Thyroid gland (tissue), 4 donors: ENCODE measurements around the gene COL27A1. TPM values are rescaled to one million over a fixed set of nuclear protein-coding genes. Genes with fewer than 3 reads are reported as not detected.
A peak's percentile ranks its signal among the peaks of the same experiment; 100 is the strongest.

Experiments
- DNase-seq, 2 donors: peaks; one replicate each; pipeline ENCODE4 v3.0.0-alpha.2; 2019
- H3K27ac ChIP-seq, 3 donors: fragments of 200-600 bp; sonication (generic); 1 replicate in 2 of 3; 2 replicates in 1 of 3; pipeline ENCODE4 v1.5.1; 2016 to 2019; ENCODE audit warnings: mild to moderate bottlenecking in 1 of 3, moderate library complexity in 1 of 3
- H3K27me3 ChIP-seq: fragments of 200-600 bp; sonication (generic); one replicate; pipeline ENCODE4 v1.5.1; 2019
- H3K36me3 ChIP-seq, 2 donors: fragments of 200-600 bp; sonication (generic); one replicate each; pipeline ENCODE4 v1.5.1; 2016 to 2019
- H3K4me1 ChIP-seq, 2 donors: fragments of 200-600 bp; sonication (generic); one replicate each; pipeline ENCODE4 v1.5.1; 2017 to 2019
- H3K4me3 ChIP-seq, 3 donors: fragments of 200-600 bp; sonication (generic); replicated peaks in 1 of 3; 1 replicate in 2 of 3; 2 replicates in 1 of 3; pipeline ENCODE4 v1.5.1; 2016; ENCODE audit warnings: mild to moderate bottlenecking in 1 of 3
- H3K9me3 ChIP-seq: fragments of 200-600 bp; sonication (generic); one replicate; pipeline ENCODE4 v1.5.1; 2017
- POLR2A ChIP-seq, 2 donors: fragments of 450-650 bp; IDR thresholded peaks; one replicate each; pipeline ENCODE4 v1.6.1; 2017; ENCODE audit warnings: antibody characterized with exemption in 2 of 2, mild to moderate bottlenecking in 2 of 2, moderate library complexity in 1 of 2
- WGBS, 2 donors: methylation state at CpG; one replicate each; pipeline ENCODE4 v1.1.5; 2017; 5-methylcytosine and 5-hydroxymethylcytosine counted together
- intact Hi-C: fragments of 100-400 bp; cut with DNase I; formaldehyde crosslinking; loops from one replicate; pipeline ENCODE4 v1.15.1; 2023
- microRNA counts, 2 donors: library from miRNA; unstranded; fragments of <30 nt; microRNA quantifications; one replicate each; lab custom pipeline; 2016 to 2017
- microRNA-seq: library from miRNA; unstranded; fragments of <30 nt; microRNA quantifications from one replicate; pipeline ENCODE4, GENCODE V29; 2016
- small RNA-seq: library from RNA; depleted of rRNA; stranded (forward); fragments of <200 nt; gene quantifications from one replicate; pipeline ENCODE3, GENCODE V24; 2016
- total RNA-seq, 4 donors: library from RNA; depleted of rRNA; stranded (reverse); fragments of >200 nt; gene quantifications; one replicate each; pipeline ENCODE4 v1.2.3, GENCODE V29; 2016
- TF ChIP-seq, protein P1 (sequence below), 6 experiments: fragments of 200-600 bp in 3 of 6; fragments of 450-650 bp in 3 of 6; sonication (generic) in 3 of 6; IDR thresholded peaks; one replicate each; pipeline ENCODE4 v1.5.1; 2016 to 2019; ENCODE audit warnings: antibody characterized with exemption in 6 of 6, mild to moderate bottlenecking in 2 of 6, inconsistent platforms in 1 of 6, moderate library complexity in 1 of 6

Gene COL27A1
- total RNA-seq, 4 donors from 2014 or later, result 6.7 to 32.5 (median 10.6) TPM

DNA sequence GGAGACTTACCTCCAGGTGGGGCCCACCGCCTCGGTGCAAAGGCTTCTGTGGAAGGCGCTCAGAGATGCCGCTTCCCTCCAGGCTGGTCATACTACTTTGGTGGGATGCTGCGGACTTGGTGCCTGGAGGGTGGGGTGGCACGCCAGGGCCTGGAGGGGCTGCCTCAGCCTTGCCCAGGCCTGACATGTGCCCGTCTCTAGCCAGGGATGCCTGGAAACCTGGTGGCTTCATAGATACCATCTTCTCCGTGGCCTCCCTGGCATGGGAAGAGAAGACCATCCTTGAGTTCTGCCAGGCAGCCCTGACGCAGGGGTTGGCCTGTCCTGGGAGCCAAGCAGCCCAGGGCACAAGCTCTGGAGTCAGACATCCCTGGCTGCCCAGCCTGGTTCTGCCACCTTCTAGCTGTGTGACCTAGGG, 202.6 kb downstream of the COL27A1 start:
- no peak overlapping the region for H3K4me3 ChIP-seq
- peaks cover 47 to 82% of the 10 kb centered on the region in 2 donors for H3K36me3 ChIP-seq
- no peak overlapping the region for H3K27ac ChIP-seq
- H3K9me3 ChIP-seq, result no peaks in the 10 kb centered on the region
- intact Hi-C loops, result no loop called here
- H3K4me1 ChIP-seq, result no peaks in the 10 kb centered on the region
- TF ChIP-seq, protein P1, sequence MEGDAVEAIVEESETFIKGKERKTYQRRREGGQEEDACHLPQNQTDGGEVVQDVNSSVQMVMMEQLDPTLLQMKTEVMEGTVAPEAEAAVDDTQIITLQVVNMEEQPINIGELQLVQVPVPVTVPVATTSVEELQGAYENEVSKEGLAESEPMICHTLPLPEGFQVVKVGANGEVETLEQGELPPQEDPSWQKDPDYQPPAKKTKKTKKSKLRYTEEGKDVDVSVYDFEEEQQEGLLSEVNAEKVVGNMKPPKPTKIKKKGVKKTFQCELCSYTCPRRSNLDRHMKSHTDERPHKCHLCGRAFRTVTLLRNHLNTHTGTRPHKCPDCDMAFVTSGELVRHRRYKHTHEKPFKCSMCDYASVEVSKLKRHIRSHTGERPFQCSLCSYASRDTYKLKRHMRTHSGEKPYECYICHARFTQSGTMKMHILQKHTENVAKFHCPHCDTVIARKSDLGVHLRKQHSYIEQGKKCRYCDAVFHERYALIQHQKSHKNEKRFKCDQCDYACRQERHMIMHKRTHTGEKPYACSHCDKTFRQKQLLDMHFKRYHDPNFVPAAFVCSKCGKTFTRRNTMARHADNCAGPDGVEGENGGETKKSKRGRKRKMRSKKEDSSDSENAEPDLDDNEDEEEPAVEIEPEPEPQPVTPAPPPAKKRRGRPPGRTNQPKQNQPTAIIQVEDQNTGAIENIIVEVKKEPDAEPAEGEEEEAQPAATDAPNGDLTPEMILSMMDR (IDR thresholded peaks at IDR 0.05), result no peak
- TF ChIP-seq POLR2A (IDR thresholded peaks at IDR 0.05), result no peak
- WGBS, 2 donors, result 83 to 96% methylated on average over 6 to 9 of the region's 9 CpGs
- H3K27me3 ChIP-seq, result no peaks in the 10 kb centered on the region
- DNase-seq, result no peak

GRCh38 chr9:114359801-114360200, 204.5 kb downstream of the COL27A1 start:
- DNase-seq, result no peak
- H3K36me3 ChIP-seq, result peaks cover 47 to 83% of the 10 kb centered on the region in 2 donors

GRCh38 chr9:114361542-114361941, 206.2 kb downstream of the COL27A1 start:
- H3K27ac ChIP-seq, result no peak overlapping the region

More at GRCh38 chr9:114359801-114360200, 204.5 kb downstream of the COL27A1 start:
- H3K9me3 ChIP-seq, result no peaks in the 10 kb centered on the region
- intact Hi-C loops, result no loop called here
- H3K4me3 ChIP-seq, result no peak overlapping the region
- peaks cover 0 to 4% of the 10 kb centered on the region in 2 donors for H3K4me1 ChIP-seq
- H3K27me3 ChIP-seq, result no peaks in the 10 kb centered on the region
- TF ChIP-seq, protein P1 (IDR thresholded peaks at IDR 0.05), result no peak
- no peak for TF ChIP-seq POLR2A (IDR thresholded peaks at IDR 0.05)
- WGBS, 2 donors, result 91 to 94% methylated on average over 7 of the region's 7 CpGs
- H3K27ac ChIP-seq, result no peak overlapping the region

More at GRCh38 chr9:114361542-114361941, 206.2 kb downstream of the COL27A1 start:
- Histone ChIP-seq H3K4me3 (no peak overlapping the region), H3K36me3 (peaks cover 47 to 66% of the 10 kb centered on the region in 2 donors), H3K4me1 (peaks cover 0 to 4% of the 10 kb centered on the region in 2 donors), H3K9me3 (no peaks in the 10 kb centered on the region), H3K27me3 (no peaks in the 10 kb centered on the region)
- no peak for DNase-seq
- WGBS, 2 donors, result 88 to 95% methylated on average over 6 to 7 of the region's 7 CpGs
- intact Hi-C loops, result no loop called here
- TF ChIP-seq, protein P1 (IDR thresholded peaks at IDR 0.05), result no peak
- TF ChIP-seq POLR2A (IDR thresholded peaks at IDR 0.05), result no peak

MicroRNAs within 50 kb of the gene (microRNA counts, 767-probe panel; counts per million panel counts)
- 0 counts per million in 2 donors for microRNA hsa-miR-455-3p (lab: Ali Mortazavi, UCI)
- 1,799 to 2,192 counts per million in 2 donors for microRNA hsa-miR-455-5p (lab: Ali Mortazavi, UCI)

Small RNAs within 50 kb of the gene (microRNA-seq; reads per million reads assigned to microRNA genes)
- gene MIR455, result 800 reads per million, percentile 78 among the genes with 10 or more reads in this experiment

Small RNAs within 50 kb of the gene (small RNA-seq; reads per million reads assigned to genes)
- gene MIR455, result 0.28 reads per million

Other genes starting within 250 kb of the COL27A1 start
- 1 to 10 TPM in 2 of 4 donors, under 1 TPM in 1, not detected in 1; 0.83 to 4.2 (median 2.1) TPM for gene AMBP, start 77.2 kb upstream of the COL27A1 start, total RNA-seq
- 10 to 100 TPM; 13.4 to 56.0 (median 31.7) TPM for gene KIF12, start 56.2 kb upstream of the COL27A1 start, total RNA-seq
- gene ORM1, start 167.6 kb downstream of the COL27A1 start, total RNA-seq, result not detected
- not detected for gene ORM2, start 174.3 kb downstream of the COL27A1 start, total RNA-seq
- 10 to 100 TPM; 10.0 to 17.0 (median 12.5) TPM for gene AKNA, start 232.4 kb downstream of the COL27A1 start, total RNA-seq